GM21526 (cell line): ENCODE results near the gene USP37.
A peak's percentile ranks its signal among the peaks of the same experiment; 100 is the strongest.

Source experiments
- ATAC-seq: cut with Tn5 transposase; IDR thresholded peaks from one replicate; pipeline ENCODE4 v1.9.1; 2021; ENCODE audit warnings: moderate library complexity; ENCODE audit not compliant: unreplicated experiment, low FRiP score

The USP37 gene

DNA sequence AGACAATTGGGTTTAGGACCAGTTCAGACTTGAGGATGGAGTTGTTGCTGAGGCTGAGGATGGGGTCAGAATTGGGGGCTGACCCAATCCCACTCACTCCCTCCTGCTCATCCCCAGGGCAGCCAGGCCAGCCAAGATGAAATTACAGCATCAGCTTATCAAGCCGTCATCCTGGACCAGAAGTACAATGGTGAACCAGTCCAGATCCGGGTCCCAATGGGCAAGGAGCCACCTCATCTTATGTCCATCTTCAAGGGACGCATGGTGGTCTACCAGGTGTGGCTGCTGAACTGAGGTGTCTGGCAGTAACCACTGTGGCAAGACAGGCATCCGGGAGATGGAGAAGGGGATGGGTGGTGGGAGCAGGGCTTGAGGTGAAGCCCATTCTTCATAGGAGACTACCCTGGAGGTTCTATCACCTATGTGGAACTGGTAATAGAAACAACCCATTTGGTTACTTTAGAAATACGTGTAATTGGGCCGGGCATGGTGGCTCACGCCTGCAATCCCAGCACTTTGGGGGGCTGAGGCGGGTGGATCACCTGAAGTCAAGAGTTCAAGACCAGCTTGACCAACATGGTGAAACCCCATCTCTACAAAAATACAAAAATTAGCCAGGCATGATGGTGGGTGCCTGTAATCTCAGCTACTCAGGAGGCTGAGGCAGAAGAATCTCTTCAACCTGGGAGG lies 135.3 kb downstream of the USP37 start:
- no peak for ATAC-seq

DNA sequence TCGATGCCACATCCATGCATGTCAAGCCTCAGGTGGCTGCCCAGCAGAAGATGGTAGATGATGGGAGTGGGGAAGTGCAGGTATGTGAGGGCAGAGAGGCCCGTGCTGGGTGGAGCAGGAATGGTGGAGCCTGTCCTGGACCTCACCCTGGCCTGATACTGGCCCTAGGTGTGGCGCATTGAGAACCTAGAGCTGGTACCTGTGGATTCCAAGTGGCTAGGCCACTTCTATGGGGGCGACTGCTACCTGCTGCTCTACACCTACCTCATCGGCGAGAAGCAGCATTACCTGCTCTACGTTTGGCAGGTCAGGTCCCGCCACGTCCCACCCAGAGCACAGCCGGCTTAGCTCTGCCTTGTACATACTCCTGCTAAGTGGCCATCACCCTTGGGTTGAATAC lies 136.3 kb downstream of the USP37 start:
- ATAC-seq, result no peak

DNA sequence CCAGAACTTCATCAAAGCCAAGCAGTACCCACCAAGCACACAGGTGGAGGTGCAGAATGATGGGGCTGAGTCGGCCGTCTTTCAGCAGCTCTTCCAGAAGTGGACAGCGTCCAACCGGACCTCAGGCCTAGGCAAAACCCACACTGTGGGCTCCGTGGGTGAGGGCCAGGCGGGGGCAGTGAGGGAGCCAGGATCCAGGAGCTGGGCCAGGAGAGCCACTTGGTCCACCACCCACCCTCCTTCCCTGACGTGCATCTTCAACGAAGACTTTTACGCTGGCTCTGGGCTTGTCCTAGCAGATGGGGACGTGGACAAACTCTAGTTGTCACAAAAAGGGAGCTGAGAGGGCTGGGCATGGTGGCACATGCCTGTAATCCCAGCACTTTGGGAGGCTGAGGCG lies 137.4 kb downstream of the USP37 start:
- no peak for ATAC-seq

DNA sequence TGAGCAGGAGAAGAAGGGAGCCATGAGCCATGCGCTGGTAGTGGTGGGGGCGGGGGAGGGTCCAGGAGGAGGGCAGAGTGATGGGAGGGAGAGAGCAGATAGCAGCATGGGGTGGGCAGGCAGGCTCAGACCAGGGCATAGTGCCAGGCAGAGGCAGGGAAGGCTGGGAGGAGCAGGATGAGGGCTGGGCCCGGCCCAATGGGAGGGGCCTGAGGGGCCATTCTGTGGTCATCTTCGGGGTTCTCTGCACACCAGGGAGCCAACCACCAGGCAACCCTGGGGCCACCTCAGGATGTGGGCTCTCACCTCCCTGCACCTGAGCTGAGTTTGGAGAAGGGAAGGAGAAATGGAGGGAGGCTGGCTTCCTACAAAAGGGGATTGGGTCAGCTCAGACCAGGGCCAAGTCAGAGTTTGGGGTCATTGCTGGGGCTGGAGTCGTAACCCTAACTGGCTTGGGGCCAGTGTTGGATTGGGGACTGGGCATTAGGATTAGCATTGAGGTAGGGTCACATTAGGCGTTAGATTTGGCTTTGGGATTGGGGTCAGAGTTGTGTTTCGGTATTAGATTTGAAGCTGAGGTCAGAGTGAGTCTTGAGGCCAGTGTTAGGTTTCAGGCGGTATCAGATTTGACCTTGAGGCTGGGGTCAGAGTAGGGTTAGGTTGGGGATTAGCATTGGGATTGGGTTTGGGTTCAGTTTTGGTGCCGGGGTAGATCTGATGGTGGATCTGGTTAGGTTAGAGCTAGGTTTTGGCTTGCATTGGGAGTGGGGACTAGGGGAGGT lies 138.0 kb downstream of the USP37 start:
- no peak for ATAC-seq

DNA sequence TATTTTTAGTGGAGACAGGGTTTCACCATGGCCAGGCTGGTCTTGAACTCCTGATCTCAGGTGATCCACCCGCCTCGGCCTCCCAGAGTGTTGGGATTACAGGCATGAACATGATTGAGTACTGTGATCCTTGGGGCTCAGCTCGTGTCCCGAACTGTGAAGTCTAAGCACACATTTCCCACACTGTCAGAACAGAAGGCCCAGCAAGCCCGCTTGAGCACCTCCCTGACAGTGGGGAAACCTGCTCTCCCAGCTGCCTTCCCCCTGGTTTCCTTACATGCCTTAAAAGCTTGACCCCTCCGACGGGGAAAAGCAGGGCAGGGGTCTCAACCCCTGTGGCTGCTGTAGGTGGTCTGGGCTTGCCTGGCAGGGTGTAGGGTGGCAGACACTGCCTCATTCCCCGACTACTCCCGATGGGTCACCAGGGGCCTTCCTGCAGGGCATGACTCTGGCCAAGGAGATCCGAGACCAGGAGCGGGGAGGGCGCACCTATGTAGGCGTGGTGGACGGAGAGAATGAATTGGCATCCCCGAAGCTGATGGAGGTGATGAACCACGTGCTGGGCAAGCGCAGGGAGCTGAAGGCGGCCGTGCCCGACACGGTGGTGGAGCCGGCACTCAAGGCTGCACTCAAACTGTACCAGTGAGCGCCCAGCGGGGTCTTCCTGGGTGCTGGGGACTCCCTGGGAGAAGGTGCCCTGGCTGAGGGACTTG lies 139.1 kb downstream of the USP37 start:
- ATAC-seq, result no peak

DNA sequence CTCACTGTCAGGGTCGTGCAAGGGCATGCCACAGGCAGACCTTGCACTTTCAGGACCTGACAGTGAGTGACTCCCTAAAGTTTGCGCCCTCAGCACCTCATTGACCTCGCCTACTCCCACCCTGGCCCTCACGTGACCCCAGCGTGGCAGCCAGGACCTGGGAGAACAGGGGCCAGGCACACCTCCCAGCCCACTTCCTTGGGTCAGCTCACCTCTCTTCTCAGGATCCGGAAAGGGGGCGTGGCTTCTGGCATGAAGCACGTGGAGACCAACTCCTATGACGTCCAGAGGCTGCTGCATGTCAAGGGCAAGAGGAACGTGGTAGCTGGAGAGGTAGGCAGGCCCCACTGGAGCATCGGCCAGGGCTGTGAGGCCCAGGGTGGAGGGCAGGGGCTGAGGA lies 140.4 kb downstream of the USP37 start:
- ATAC-seq, result no peak

DNA sequence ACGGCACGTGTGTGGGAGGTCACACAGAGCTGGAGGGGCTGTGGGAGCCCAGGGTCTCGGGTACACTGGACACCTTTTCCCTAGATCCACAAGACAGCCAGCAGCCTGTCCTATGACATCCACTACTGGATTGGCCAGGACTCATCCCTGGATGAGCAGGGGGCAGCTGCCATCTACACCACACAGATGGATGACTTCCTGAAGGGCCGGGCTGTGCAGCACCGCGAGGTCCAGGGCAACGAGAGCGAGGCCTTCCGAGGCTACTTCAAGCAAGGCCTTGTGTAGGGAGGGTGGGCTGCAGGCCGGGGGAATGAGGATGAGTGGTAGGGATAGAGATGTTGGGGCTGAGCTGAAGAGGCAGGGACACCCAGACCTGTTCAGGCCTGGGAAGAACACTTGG lies 142.6 kb downstream of the USP37 start:
- no peak for ATAC-seq

DNA sequence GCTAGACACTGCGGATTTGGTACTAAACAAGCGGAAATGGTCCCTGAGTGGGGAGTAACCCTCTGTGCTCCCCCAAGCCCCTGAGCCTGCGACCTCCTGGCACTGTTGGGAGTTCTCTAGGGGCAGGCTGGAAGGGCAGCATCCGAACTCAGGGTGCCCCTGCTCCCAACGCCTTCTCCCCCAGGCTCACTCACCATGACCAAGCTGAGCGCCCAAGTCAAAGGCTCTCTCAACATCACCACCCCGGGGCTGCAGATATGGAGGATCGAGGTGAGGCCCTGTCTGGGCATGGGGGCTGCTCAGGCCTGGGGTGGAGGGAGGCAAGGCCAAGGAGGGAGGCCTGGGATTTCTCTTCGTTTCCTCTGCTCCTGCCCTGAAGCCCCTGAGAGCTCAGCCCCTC lies 144.6 kb downstream of the USP37 start:
- ATAC-seq, result no peak

DNA sequence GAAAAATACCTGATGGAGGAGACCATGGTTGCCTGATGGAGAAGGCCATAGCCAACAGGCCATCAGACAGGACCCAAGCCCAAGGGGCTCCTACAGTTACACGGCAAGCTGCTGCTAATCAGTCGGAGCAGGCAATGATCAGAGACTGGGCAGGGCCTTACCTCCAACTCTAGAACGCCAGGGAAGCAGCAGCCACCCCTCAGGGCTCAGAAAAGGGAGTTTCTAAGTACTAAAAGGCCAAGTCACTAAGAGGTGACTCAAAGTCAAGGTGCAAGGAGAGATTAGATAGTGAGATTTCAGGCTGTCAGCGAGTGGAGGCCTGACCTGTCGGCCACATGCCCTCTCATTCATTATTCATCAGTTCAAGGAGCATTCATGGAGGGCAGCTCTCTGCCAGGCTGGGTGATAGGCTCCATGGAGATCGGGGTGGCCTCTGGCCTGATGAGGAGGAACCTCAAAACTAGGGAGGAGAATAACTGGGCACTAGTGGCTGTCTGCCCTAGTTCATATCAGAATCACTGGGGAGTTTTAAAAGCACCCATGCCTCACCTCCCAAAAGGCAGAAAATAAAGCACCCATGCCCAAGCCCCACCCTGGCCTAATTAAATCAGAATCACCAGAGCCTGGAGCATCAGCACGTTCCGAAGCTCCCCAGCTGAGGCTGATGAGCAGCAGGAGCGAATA lies 145.6 kb downstream of the USP37 start:
- no peak for ATAC-seq

DNA sequence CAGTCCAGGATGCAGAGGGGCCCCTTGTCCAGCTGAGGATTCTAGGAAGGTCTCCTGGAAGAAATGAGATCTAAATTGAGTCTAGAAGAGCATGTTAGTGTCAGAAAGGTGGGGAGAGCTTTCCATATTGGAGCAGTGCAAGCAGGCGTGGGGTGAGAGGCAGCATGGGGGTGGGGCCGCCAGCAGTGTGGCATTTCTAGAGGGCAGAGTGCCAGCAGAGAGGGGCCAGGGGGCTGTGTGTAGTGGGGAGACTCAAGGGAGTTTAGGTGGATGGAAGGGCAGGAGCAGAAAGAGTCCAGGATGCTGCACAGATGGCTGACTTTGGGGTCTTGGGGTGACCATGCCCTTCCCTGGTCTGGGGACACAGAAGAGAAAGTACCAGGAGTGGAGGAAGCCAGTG lies 147.1 kb downstream of the USP37 start:
- no peak for ATAC-seq

DNA sequence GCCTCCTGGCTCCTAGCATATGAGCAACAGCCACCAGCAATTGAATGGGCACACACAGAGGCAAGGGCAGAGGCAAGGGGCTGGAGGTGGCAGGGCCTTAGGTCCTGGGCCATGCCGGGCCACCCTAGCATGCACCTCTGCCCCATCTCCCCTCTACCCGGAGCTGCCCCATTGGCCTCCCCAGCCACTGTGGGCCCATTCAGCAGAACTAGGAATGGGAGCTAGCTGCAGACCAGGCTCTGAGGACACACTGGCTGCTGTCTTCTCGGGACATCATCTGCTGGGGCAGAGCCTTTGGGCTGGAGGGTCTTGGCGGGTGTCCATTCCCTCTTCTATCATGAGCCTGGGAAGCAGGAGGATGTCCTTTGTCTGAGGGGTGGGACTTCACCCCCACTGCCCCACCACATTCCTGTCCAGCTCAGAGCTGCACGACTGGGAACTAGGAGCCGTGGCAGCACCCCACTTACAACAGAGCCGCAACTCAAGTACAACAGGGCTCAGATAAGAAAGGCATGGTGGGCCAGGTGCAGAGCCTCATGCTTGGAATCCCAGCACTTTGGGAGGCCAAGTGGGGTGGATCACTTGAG lies 148.4 kb downstream of the USP37 start:
- no peak for ATAC-seq

DNA sequence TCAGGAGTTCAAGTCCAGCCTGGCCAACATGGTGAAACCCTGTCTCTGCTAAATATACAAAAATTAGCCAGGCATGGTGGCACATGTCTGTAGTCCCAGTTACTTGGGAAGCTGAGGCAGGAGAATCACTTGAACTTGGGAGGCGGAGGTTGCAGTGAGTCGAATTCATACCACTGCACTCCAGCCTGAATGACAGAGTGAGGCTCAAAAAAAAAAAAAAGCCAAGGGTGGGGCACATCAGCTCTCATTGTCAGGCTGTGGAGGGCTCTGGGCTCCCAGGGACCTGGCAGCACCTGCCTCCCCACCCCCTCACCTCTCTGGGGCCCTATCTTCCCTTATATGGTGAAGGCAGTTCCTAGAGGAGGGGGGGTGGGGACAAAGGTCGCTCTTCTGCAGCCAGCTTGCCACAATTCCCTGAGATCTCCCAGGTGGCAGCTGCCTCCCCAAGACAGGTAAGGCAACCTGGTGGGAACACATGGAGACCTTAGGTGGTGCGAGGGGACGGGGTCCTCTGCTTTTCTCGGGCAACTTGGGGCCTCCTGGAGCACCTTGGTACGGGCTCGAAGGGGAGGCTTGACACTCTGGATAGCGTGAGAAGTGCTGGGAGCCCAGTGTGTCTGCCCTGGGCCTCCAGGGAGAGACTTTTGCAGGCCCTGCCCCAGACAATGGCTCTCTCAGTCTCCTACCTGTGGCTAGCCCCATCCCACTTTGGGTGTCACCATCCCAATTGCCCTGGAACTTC lies 149.3 kb downstream of the USP37 start, which contains the start of gene VIL1:
TSS of gene VIL1 (plus strand) at position 407 of the 742 bp plus-strand sequence. CDS start 4,656 bp downstream, outside the sequence.
- ATAC-seq, result no peak

DNA sequence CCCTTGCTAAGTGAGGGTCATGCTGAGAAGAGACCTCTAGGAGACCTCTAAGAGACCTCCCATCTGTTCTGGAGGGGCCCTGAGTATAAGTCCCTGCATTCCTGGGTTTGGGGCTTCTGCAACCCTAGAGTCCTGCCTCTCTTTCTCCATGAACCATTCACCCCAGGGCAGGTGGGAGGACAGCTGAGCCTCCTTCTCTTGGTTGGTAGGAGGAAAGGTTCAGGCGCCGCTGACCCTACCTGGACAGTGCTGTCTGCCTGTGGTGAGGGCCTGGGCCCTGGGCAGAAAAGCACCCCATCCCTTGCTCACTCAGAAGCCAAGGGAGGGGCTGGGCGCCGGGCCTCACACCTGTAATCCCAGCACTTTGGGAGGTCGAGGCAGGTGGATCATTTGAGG lies 149.8 kb downstream of the USP37 start:
- no peak for ATAC-seq

DNA sequence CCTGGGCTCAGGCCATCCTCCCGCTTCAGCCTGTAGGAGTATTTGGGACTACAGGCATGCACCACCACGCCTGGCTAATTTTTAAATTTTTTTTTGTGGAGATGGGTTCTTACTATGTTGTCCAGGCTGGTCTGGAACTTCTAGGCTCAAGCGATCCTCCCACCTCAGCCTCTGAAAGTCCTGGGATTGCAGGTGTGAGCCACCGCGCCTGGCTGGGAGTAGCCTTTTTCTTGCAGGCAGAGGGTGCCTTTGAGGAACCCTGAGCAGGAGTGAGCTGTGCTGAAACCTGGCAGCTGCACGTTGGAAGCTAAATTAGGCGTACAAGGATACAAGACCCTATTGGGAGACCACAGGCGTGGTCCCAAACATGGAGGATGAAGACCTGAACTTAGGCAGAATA lies 160.4 kb downstream of the USP37 start:
- ATAC-seq, result no peak

DNA sequence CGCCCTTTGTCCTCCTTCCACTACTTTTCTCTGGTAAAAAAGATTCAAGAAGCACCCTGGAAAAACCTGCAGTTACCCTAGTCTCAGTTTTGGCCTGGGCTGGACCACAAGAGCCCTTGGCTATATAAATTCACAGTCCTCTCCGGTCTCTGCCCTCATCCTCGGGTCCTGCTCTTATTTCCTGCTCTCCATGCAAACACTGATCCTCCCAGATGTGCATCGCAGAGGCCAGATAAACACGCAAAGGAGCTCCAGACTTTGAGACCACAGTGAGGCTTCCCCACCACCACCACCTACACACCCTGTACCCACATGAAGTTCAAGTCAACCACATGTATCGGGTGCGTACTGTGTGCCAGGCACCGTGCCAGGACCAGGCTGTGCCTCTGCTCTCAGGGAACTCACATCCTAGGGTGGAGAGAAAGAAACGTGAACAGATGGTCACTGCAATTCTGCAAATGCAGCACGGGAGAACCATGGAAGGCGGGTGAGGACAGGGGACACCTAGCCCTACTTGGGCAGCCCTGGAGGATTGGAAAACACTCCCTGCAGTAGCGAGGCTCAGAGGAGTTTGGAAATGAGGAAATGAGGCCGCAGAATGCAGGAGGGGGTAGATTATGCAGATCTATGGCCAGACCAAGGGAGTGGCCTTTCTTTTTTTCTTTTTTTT lies 161.1 kb downstream of the USP37 start:
- ATAC-seq, result peak; percentile 6

DNA sequence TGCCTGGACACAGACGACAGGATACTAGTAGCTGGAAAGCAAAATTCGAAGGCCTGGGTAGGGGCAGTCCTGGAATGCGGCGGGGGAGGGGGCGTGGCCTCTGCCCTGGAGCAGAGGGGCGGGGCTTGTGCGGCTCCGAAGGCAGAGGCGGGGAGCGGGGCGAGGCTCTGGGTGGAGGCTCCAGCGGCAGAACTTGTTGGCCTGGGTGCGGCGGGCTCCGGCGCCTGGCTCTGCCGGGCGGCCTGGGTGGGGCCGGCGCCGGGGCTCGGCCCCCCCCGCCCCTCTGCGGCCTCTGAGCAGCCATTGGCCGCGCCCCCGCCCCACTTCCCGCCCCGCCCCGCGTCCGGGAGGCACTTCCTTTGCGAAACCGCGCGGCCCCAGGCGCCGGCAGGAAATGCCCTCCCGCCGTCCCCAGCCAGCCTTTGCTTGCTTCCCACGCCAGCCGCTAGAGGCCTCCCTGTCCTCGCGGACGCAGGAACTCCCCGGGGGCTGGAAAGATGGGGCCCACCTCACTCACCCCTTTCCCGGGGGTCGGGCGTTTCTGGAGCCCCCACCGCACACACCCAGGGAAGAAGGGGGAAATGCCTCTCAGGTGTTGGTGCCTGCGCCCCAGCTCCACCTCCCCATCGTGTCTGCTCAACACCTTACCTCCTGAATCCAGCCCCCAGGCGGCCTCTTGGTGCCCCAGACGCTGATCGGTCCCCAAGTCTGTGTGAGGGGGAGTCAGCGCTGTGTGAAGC lies 161.8 kb downstream of the USP37 start:
- peak; percentile 74 for ATAC-seq

DNA sequence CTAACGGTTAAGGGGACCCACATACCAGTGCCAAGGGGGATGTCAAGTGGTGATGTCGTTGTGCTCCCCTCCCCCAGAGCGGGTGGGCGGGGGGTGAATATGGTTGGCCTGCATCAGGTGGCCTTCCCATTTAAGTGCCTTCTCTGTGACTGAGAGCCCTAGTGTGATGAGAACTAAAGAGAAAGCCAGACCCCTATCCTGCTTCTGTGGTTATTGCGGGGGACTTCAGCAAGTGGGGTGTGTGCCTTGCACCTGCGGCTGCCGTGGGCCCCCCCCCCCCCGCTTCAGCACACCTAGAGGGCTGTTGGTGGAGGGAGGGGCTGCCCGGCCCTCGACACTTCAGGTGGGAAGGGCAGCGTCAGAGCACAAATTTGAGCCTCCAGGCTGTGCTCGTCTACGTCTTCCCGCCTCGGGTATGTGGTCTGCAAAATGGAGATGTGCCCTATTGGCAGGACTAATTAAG lies 162.4 kb downstream of the USP37 start:
- ATAC-seq, result no peak

DNA sequence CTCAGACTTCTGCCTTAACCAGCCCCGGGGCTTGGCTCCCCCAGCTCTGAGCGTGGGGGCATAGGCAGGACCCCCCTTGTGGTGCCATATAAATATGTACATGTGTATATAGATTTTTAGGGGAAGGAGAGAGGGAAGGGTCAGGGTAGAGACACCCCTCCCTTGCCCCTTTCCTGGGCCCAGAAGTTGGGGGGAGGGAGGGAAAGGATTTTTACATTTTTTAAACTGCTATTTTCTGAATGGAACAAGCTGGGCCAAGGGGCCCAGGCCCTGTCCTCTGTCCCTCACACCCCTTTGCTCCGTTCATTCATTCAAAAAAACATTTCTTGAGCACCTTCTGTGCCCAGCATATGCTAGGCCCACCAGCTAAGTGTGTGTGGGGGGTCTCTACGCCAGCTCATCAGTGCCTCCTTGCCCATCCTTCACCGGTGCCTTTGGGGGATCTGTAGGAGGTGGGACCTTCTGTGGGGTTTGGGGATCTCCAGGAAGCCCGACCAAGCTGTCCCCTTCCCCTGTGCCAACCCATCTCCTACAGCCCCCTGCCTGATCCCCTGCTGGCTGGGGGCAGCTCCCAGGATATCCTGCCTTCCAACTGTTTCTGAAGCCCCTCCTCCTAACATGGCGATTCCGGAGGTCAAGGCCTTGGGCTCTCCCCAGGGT lies 162.9 kb downstream of the USP37 start:
- no peak for ATAC-seq
